Fibroblast of villous mesenchyme (primary cell): ENCODE results near the gene RAD51B. TPM values are rescaled to one million over a fixed set of nuclear protein-coding genes. Genes with fewer than 3 reads are reported as not detected.
A peak's percentile ranks its signal among the peaks of the same experiment; 100 is the strongest.

Source experiments
- DNase-seq: peaks from one replicate; pipeline ENCODE4 v3.0.0-alpha.2; 2010; ENCODE audit warnings: low read depth
- H3K4me3 ChIP-seq: 2 replicates; pipeline ENCODE4 v1.5.1; 2011; ENCODE audit warnings: low read depth, mild to moderate bottlenecking, low read length
- CTCF ChIP-seq: IDR thresholded peaks from 2 replicates; pipeline ENCODE4 v1.5.1; 2012; ENCODE audit warnings: low read depth, mild to moderate bottlenecking, low read length; ENCODE audit not compliant: insufficient read depth
- total RNA-seq: library from RNA; depleted of rRNA; stranded (reverse); fragments of >200 nt; gene quantifications from 2 replicates; pipeline ENCODE4 v1.2.3, GENCODE V29; 2012

Gene RAD51B
- total RNA-seq, 1 donor = 22.0 TPM

- peak; percentile 56 for DNase-seq
- peak overlapping the region; percentile 89 for H3K4me3 ChIP-seq
- TF ChIP-seq CTCF = no peak
Measured at GRCh38 chr14:67815573-67816225, 3.9 kb upstream of the RAD51B start.

- peak; percentile 96 for DNase-seq
- H3K4me3 ChIP-seq = peak within 1 kb of the TSS; percentile 89
- no peak for TF ChIP-seq CTCF
Measured at GRCh38 chr14:67816326-67817002, 3.1 kb upstream of the RAD51B start, which contains the start of gene ZFYVE26. Gene ZFYVE26, minus strand, starts transcription at chr14:67816590. Its CDS starts 627 bp downstream, at chr14:67815963.

GRCh38 chr14:67817750-67818438, 1.7 kb upstream of the RAD51B start:
- peak overlapping the region; percentile 10 for H3K4me3 ChIP-seq
- peak; percentile 75 for DNase-seq
- TF ChIP-seq CTCF = no peak

- peak; percentile 8 for DNase-seq
- peak overlapping the region; percentile 92 for H3K4me3 ChIP-seq
Measured at GRCh38 chr14:67818476-67818875, 1.1 kb upstream of the RAD51B start.

- peak; percentile 92 for DNase-seq
- peak overlapping the region; percentile 92 for H3K4me3 ChIP-seq
- no peak for TF ChIP-seq CTCF
Measured at GRCh38 chr14:67820428-67820971, 921 bp downstream of the RAD51B start.

GRCh38 chr14:67821121-67821520, 1.5 kb downstream of the RAD51B start:
- H3K4me3 ChIP-seq = no peak overlapping the region
- no peak for TF ChIP-seq CTCF
- no peak for DNase-seq

GRCh38 chr14:67831113-67831512, 11.5 kb downstream of the RAD51B start:
- H3K4me3 ChIP-seq = no peak overlapping the region
- TF ChIP-seq CTCF = no peak
- DNase-seq = no peak
